Activated naive CD8-positive, alpha-beta T cell (primary cell): ENCODE data around the gene KREMEN1.

Experiments
- H3K27ac Mint-ChIP-seq: one replicate; pipeline ENCODE4 v1.8.0; 2021; ENCODE audit warnings: mixed read lengths
- H3K27me3 Mint-ChIP-seq: one replicate; pipeline ENCODE4 v1.8.0; 2021; ENCODE audit warnings: mixed read lengths
- H3K36me3 Mint-ChIP-seq: one replicate; pipeline ENCODE4 v1.8.0; 2021; ENCODE audit warnings: mixed read lengths
- H3K4me1 Mint-ChIP-seq: one replicate; pipeline ENCODE4 v1.8.0; 2021; ENCODE audit warnings: low read depth, mixed read lengths
- H3K4me3 Mint-ChIP-seq: one replicate; pipeline ENCODE4 v1.8.0; 2021; ENCODE audit warnings: mild to moderate bottlenecking, mixed read lengths
- H3K9me3 Mint-ChIP-seq: one replicate; pipeline ENCODE4 v1.8.0; 2021; ENCODE audit warnings: low read depth, mixed read lengths

Gene KREMEN1

DNA sequence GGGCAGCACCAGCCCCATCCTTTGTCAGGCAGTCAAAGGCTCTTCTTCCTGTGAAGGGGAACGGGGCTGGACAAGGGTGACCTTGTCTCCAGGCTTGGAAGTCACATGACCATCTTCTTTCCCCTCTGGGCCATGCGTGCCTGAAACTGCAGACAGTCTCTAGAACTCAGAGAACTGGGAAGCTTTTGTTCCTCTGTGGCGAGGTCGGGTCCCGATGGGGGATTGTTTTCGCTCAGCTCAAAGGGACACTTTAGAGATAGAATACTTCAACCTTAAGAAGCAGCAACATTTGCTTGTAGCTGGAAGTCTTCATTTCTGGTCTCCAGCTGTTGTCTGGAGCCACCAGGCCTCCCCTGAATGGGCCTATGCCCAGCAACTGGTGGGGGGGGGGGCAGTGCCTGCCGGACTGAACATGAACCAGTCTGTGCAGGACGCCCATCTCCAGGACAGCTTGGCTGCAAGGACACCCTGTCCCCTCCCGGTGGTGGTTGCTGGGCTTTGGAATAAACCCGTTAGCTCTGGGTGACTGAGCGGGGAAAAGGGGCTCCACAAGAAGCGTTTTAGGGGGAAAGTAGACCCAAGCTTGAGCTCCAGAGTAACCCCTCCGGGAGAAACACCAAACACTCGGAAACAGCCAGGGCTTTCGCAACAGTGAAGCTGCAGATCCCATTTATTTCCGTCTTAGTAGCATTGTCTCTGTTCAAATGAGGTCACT lies 77.2 kb downstream of the KREMEN1 start:
- Mint-ChIP-seq H3K27me3 (peaks cover 8% of the 10 kb centered on the region), H3K4me1 (peaks cover 9% of the 10 kb centered on the region), H3K27ac (no peak overlapping the region), H3K4me3 (no peak overlapping the region), H3K9me3 (no peaks in the 10 kb centered on the region), H3K36me3 (no peaks in the 10 kb centered on the region)

DNA sequence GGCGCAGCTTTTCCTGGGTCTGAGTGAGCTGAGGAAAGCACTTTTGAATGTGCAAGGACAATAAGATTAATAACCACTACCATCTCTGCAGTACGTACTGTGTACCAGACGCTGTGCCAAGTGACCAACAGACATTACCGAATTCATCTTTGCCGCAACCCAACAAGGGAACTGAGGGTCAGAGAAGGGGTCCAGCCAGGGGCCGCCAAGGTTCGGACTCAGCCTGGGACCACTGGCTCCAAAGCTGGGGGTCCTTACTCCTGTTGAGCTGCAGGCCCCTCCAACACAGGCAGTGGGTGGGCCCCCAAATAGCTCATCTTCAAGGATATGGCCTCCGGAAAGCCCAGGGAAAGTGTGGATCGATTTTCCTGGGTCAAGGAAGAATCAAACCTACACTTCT lies 77.9 kb downstream of the KREMEN1 start:
- Mint-ChIP-seq H3K27ac (no peak overlapping the region), H3K36me3 (no peaks in the 10 kb centered on the region), H3K27me3 (peaks cover 10% of the 10 kb centered on the region), H3K4me1 (peaks cover 9% of the 10 kb centered on the region), H3K4me3 (no peak overlapping the region), H3K9me3 (no peaks in the 10 kb centered on the region)

DNA sequence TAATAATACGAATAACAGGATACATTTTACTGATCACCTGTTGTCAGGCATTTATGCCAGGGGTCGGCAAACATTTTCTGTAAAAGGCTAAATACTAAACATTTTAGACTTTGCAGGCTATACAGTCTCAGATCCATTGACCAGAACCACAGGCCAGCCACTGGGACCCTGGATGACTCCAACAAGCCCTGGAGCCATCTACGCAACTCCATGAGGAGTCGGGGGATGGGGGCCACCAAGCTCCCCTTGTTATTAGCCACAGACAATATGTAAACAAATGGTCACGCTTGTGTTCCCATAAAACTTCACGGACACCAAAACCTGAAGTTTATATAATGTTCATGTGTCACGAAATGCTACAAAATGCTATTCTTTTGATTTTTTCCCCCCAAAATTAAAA lies 78.5 kb downstream of the KREMEN1 start:
- Mint-ChIP-seq H3K4me1 (peaks cover 9% of the 10 kb centered on the region), H3K27ac (no peak overlapping the region), H3K4me3 (no peak overlapping the region), H3K36me3 (no peaks in the 10 kb centered on the region), H3K9me3 (no peaks in the 10 kb centered on the region), H3K27me3 (peaks cover 15% of the 10 kb centered on the region)

- Mint-ChIP-seq H3K36me3 (no peaks in the 10 kb centered on the region), H3K27me3 (peaks cover 15% of the 10 kb centered on the region), H3K4me3 (no peak overlapping the region), H3K27ac (no peak overlapping the region), H3K9me3 (no peaks in the 10 kb centered on the region), H3K4me1 (peaks cover 9% of the 10 kb centered on the region)
Observed at GRCh38 chr22:29152045-29152953, 79.5 kb downstream of the KREMEN1 start.

GRCh38 chr22:29152954-29153719 lies 80.3 kb downstream of the KREMEN1 start:
- no peaks in the 10 kb centered on the region for H3K36me3 Mint-ChIP-seq
- H3K27me3 Mint-ChIP-seq: peaks cover 15% of the 10 kb centered on the region
- H3K4me1 Mint-ChIP-seq: peaks cover 9% of the 10 kb centered on the region
- no peak overlapping the region for H3K27ac Mint-ChIP-seq
- H3K9me3 Mint-ChIP-seq: no peaks in the 10 kb centered on the region
- H3K4me3 Mint-ChIP-seq: no peak overlapping the region

DNA sequence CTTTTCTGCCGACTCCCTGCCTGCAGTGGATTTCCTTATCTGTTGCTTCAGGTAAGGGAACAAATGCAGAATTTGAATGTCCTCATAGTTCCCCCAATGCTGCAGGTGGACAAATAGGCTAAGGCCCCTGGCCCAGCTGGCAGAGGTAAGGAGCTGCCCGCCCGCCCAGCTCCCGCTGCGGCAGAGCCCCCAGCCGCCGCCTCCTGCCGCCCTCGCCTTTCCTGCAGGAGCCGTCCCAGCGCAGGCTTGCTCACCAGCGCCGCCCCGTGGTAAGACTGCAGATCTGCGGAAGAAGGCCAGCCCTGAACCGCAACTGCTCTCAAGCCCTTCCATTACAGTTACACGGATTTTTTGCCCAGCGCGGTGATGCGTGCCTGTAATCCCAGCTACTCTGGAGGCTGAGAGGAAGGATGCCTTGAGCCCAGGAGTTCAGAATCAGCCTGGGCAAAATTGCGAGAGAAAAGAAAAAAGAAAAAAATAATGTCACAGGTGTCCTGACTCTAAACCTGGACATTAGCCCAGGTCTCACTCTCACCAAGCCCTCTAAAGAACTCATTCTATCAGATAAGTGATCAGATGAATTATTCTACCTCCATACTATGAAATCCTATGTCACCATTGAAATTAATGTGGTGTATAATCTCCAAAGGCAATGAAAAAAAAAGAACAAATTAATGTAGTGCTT lies 81.7 kb downstream of the KREMEN1 start:
- H3K4me1 Mint-ChIP-seq: peaks cover 9% of the 10 kb centered on the region
- H3K4me3 Mint-ChIP-seq: no peak overlapping the region
- H3K9me3 Mint-ChIP-seq: no peaks in the 10 kb centered on the region
- H3K27me3 Mint-ChIP-seq: peaks cover 15% of the 10 kb centered on the region
- no peak overlapping the region for H3K27ac Mint-ChIP-seq
- H3K36me3 Mint-ChIP-seq: no peaks in the 10 kb centered on the region

- H3K4me1 Mint-ChIP-seq: peaks cover 9% of the 10 kb centered on the region
- peaks cover 2% of the 10 kb centered on the region for H3K36me3 Mint-ChIP-seq
- H3K27me3 Mint-ChIP-seq: peaks cover 21% of the 10 kb centered on the region
Observed at GRCh38 chr22:29155966-29156365, 83.1 kb downstream of the KREMEN1 start.

GRCh38 chr22:29156507-29156906 lies 83.7 kb downstream of the KREMEN1 start:
- Mint-ChIP-seq H3K4me3 (no peak overlapping the region), H3K4me1 (peaks cover 9% of the 10 kb centered on the region), H3K27ac (no peak overlapping the region), H3K9me3 (no peaks in the 10 kb centered on the region), H3K27me3 (peaks cover 21% of the 10 kb centered on the region), H3K36me3 (peaks cover 2% of the 10 kb centered on the region)

More at GRCh38 chr22:29155966-29156365, 83.1 kb downstream of the KREMEN1 start:
- Mint-ChIP-seq H3K9me3 (no peaks in the 10 kb centered on the region), H3K4me3 (no peak overlapping the region), H3K27ac (no peak overlapping the region)

DNA sequence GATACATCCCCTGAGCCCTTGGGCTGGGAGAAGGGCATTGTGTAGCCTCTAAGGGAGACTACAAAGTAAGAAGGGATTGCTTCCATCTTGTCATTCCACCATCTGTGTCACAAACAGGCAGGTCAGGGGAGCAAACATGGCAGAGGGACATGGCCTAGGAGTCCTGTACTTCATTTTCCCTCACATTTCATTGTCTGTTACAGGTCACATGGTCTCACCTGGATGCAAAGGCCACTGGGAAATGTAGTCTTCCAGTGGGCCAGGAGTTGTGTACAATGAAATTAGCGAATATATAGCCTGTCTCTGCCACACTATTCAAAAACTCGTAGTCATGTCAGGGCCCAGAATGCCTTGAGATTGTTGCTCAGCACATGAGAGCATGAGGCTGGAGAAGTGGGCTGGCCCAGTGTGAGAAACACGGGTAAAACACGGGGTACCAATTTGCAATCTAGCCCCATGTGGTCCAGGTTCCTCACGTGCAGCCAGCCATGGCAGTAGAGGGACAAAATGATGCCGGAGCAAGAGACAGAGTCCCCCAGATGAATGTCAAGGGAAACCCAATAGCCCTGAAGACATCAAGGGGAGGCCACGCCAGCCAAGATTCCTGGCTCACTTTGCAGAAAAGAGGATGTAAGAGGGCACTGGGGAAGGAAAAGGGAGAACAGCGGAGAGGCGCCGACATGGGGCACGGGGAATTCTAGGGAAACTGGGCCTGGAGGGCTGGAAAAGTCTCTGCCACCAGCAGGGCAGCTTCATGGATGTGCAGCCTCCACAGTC lies 85.1 kb downstream of the KREMEN1 start:
- Mint-ChIP-seq H3K27me3 (peaks cover 18% of the 10 kb centered on the region), H3K9me3 (no peaks in the 10 kb centered on the region), H3K4me3 (no peak overlapping the region), H3K27ac (no peak overlapping the region), H3K36me3 (peaks cover 2% of the 10 kb centered on the region), H3K4me1 (peaks cover 9% of the 10 kb centered on the region)

DNA sequence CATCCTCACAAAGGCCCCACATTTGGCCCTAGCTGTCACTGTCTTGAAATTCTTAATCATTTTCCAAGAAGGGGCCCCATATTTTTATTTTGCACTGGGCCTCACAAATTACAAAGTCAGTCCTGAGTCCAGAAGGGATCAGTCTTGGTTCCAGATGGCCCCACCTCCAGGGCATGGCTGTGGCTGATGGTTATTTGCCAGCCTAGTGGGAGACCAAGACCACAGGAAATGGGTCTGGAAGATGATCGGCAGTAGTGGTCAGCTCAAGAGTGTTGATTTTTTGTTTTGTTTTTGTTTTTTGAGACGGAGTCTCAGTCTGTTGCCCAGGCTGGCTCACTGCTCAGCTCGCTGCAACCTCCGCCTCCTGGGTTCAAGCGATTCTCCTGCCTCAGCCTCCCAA lies 85.7 kb downstream of the KREMEN1 start:
- Mint-ChIP-seq H3K4me1 (peaks cover 9% of the 10 kb centered on the region), H3K27ac (no peak overlapping the region), H3K9me3 (no peaks in the 10 kb centered on the region), H3K4me3 (no peak overlapping the region), H3K27me3 (peaks cover 16% of the 10 kb centered on the region), H3K36me3 (peaks cover 2% of the 10 kb centered on the region)

GRCh38 chr22:29163808-29164207 lies 91.0 kb downstream of the KREMEN1 start:
- Mint-ChIP-seq H3K36me3 (peaks cover 2% of the 10 kb centered on the region), H3K4me3 (no peak overlapping the region), H3K9me3 (no peaks in the 10 kb centered on the region), H3K4me1 (peaks cover 17% of the 10 kb centered on the region), H3K27ac (no peak overlapping the region), H3K27me3 (peaks cover 13% of the 10 kb centered on the region)

GRCh38 chr22:29165321-29166060 lies 92.7 kb downstream of the KREMEN1 start:
- H3K4me3 Mint-ChIP-seq: no peak overlapping the region
- H3K27me3 Mint-ChIP-seq: peaks cover 14% of the 10 kb centered on the region
- peaks cover 17% of the 10 kb centered on the region for H3K4me1 Mint-ChIP-seq

GRCh38 chr22:29166180-29166579 lies 93.3 kb downstream of the KREMEN1 start:
- Mint-ChIP-seq H3K9me3 (no peaks in the 10 kb centered on the region), H3K4me3 (no peak overlapping the region), H3K4me1 (peaks cover 17% of the 10 kb centered on the region), H3K27ac (no peak overlapping the region), H3K36me3 (no peaks in the 10 kb centered on the region), H3K27me3 (peaks cover 12% of the 10 kb centered on the region)

More at GRCh38 chr22:29165321-29166060, 92.7 kb downstream of the KREMEN1 start:
- no peak overlapping the region for H3K27ac Mint-ChIP-seq
- no peaks in the 10 kb centered on the region for H3K9me3 Mint-ChIP-seq
- no peaks in the 10 kb centered on the region for H3K36me3 Mint-ChIP-seq
